HG02610 (cell line): ENCODE measurements around the gene DHDH.

Source experiments
- ATAC-seq: cut with Tn5 transposase; IDR thresholded peaks from one replicate; pipeline ENCODE4 v1.9.1; 2021; ENCODE audit warnings: mild to moderate bottlenecking, moderate library complexity; ENCODE audit not compliant: unreplicated experiment

DHDH gene

DNA sequence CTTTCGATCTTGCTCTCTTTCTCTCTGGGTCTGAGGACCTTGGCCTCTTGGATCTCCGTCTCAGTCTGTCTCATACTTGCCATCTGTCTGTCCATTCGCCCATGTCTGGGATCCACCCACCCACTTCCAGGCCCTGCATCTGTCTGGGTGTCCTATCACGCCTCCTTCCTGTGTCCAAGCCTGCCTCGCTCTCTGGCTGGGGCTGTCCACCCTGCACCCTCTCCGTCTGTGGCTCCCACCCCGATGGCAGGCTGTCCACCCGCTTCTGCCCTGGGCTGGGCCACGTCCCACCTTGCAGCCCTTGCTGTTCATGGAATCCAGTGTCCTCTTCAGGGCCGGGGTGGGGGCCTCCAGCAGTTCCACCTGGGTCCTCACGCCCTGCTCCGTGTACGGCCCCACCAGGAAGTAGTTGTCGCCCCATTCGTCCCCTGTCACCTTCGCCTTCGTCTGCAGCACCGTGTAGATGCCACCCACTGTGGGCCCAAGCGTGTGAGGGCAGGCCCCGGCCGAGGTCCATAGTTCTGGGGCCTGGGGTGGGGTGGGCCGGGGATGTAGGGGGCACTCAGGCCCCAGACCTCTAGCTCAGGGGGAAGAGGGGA is 57.6 kb downstream of the DHDH start:
- no peak for ATAC-seq

GRCh38 chr19:48991873-48992580 is 58.5 kb downstream of the DHDH start:
- no peak for ATAC-seq

- ATAC-seq = no peak
Observed at GRCh38 chr19:48992581-48993174, 59.2 kb downstream of the DHDH start.

GRCh38 chr19:48993175-48994034 is 59.9 kb downstream of the DHDH start, which contains the start of the genes GYS1 and RUVBL2:
TSS of gene GYS1 (minus strand) at chr19:48993309. CDS start at chr19:48993112, 197 bp downstream.
TSS of gene RUVBL2 (plus strand) at chr19:48993887. CDS start at chr19:48993912, 25 bp downstream.
- peak; percentile 88 for ATAC-seq

DNA sequence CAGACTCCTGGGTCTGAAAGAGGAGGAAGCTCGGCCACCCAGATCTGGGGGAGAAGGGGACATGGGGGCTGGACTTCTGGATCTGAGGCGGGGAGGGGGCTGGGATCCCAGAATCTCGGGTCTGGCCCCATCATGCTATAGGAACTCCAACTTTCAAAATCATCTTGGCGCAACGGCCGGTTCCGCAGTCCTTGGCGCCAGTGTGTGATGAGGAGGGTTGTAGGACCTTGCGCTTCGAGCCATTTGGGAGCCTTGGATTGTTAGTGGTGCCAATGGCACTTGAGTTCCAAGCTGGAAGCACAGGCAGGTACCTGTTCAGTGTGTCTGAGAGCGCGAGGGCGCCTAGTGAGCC is 60.5 kb downstream of the DHDH start:
- ATAC-seq = no peak
